Peyer's patch (tissue), 4 donors: ENCODE data around the gene LEUTX. TPM values are rescaled to one million over a fixed set of nuclear protein-coding genes. Genes with fewer than 3 reads are reported as not detected.

ENCODE experiments used
- DNase-seq, 3 donors: peaks; one replicate each; pipeline ENCODE4 v3.0.0-alpha.2; 2017 to 2019
- H3K27ac ChIP-seq, 4 donors: fragments of 200-600 bp; sonication (generic); one replicate each; pipeline ENCODE4 v1.5.1; 2016 to 2019
- H3K27me3 ChIP-seq, 2 donors: fragments of 200-600 bp; sonication (generic); one replicate each; pipeline ENCODE4 v1.5.1; 2019
- H3K36me3 ChIP-seq, 3 donors: fragments of 200-600 bp; sonication (generic); one replicate each; pipeline ENCODE4 v1.5.1; 2016 to 2019
- H3K4me1 ChIP-seq, 4 donors: fragments of 200-600 bp; sonication (generic); one replicate each; pipeline ENCODE4 v1.5.1; 2016 to 2019
- H3K4me3 ChIP-seq, 4 donors: fragments of 200-600 bp; sonication (generic); 1 replicate in 3 of 4; 2 replicates in 1 of 4; pipeline ENCODE4 v1.5.1; 2016 to 2019; ENCODE audit warnings: mild to moderate bottlenecking in 1 of 4
- H3K9me3 ChIP-seq, 4 donors: fragments of 200-600 bp; sonication (generic); one replicate each; pipeline ENCODE4 v1.5.1; 2016 to 2019; ENCODE audit warnings: mild to moderate bottlenecking in 1 of 4
- POLR2A ChIP-seq, 2 donors: fragments of 450-650 bp; IDR thresholded peaks; one replicate each; pipeline ENCODE4 v1.5.1; 2017; ENCODE audit warnings: antibody characterized with exemption in 2 of 2, mild to moderate bottlenecking in 2 of 2, moderate library complexity in 2 of 2
- total RNA-seq, 4 donors: library from RNA; depleted of rRNA; stranded (reverse); fragments of >200 nt; gene quantifications; one replicate each; pipeline ENCODE4 v1.1.0, GENCODE V29; 2016
- TF ChIP-seq, protein P1 (sequence below), 6 experiments: fragments of 450-650 bp in 4 of 6; fragments of 200-600 bp in 2 of 6; sonication (generic) in 1 of 6; IDR thresholded peaks; one replicate each; pipeline ENCODE4 v1.5.1; 2017 to 2019; ENCODE audit warnings: antibody characterized with exemption in 6 of 6, mild to moderate bottlenecking in 3 of 6, moderate library complexity in 1 of 6

The LEUTX gene
- total RNA-seq, 4 donors from 2014 or later, result not detected

DNA sequence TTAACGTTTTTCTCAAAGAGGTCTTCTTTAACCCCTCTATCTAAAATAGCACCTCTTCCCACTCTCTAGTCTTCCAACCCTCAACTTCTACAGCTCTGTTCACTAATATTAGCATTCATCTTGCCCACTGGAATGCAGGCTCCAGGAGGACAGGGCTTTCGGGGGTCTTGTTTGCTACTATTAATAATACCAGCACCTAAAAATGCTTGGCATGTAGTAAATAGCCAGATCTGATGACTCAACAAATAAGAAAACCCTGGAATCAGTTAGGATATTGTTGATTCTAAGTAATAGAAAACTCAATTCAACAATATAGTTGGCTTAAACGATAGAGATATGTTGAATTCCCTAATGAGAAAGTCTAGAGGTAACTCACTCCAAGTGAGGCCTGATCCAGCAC lies 41.1 kb downstream of the LEUTX start:
- DNase-seq, result no peak
- no peak overlapping the region for H3K4me3 ChIP-seq
- no peaks in the 10 kb centered on the region for H3K9me3 ChIP-seq
- TF ChIP-seq, protein P1, sequence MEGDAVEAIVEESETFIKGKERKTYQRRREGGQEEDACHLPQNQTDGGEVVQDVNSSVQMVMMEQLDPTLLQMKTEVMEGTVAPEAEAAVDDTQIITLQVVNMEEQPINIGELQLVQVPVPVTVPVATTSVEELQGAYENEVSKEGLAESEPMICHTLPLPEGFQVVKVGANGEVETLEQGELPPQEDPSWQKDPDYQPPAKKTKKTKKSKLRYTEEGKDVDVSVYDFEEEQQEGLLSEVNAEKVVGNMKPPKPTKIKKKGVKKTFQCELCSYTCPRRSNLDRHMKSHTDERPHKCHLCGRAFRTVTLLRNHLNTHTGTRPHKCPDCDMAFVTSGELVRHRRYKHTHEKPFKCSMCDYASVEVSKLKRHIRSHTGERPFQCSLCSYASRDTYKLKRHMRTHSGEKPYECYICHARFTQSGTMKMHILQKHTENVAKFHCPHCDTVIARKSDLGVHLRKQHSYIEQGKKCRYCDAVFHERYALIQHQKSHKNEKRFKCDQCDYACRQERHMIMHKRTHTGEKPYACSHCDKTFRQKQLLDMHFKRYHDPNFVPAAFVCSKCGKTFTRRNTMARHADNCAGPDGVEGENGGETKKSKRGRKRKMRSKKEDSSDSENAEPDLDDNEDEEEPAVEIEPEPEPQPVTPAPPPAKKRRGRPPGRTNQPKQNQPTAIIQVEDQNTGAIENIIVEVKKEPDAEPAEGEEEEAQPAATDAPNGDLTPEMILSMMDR (IDR thresholded peaks at IDR 0.05), result no peak
- no peak for TF ChIP-seq POLR2A (IDR thresholded peaks at IDR 0.05)
- H3K27me3 ChIP-seq, result no peaks in the 10 kb centered on the region
- H3K4me1 ChIP-seq, result peaks cover 0 to 10% (median 4%) of the 10 kb centered on the region in 4 donors
- H3K36me3 ChIP-seq, result no peaks in the 10 kb centered on the region
- H3K27ac ChIP-seq, result no peak overlapping the region

DNA sequence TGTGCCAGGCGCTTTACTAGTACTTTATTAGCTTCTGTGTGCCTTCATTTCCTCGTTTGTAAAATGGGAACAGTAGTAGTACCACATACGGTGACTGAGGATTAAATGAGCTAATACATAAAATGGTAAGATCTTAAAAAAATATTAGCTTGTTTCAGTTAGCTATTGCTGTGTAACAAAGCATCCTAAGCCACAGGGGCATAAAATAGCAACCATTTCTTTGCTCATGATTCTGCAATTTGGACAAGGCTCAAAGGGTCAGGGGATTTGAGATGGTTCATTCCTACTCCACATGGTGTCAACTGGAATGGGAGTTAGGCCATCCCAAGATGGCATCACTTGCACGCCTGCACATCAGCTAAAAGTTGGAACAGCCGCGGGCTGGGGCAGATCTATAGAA lies 42.0 kb downstream of the LEUTX start:
- DNase-seq, result no peak
- Histone ChIP-seq H3K4me1 (peaks cover 0 to 16% (median 4%) of the 10 kb centered on the region in 4 donors), H3K9me3 (no peaks in the 10 kb centered on the region), H3K36me3 (peaks cover 0 to 6% (median 0%) of the 10 kb centered on the region in 3 donors), H3K27ac (no peak overlapping the region), H3K4me3 (no peak overlapping the region), H3K27me3 (no peaks in the 10 kb centered on the region)
- no peak for TF ChIP-seq POLR2A (IDR thresholded peaks at IDR 0.05)
- TF ChIP-seq, protein P1 (IDR thresholded peaks at IDR 0.05), result no peak

DNA sequence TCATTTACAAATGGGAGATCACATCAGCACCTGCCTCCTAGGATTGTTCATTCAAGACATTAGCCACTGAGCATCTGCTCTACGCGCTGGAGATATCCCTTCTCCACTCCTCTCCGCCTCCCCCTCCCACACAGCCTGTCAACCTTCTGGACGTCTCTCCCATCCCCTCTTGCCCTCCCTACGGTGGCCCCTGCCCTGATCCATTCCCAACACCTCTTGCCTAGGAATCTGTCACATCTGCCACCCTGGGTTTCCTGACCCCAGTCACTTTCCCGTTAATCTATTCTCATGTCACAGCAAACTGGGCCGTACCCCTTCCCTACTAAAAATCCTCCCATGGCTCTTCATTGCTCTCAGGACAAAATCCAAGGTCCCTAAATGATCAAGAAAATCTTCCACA lies 45.0 kb downstream of the LEUTX start:
- no peak for DNase-seq
- Histone ChIP-seq H3K27ac (peak overlapping the region in 3 of 4 donors; percentile 57 to 74 (median 65)), H3K36me3 (peaks cover 0 to 36% (median 0%) of the 10 kb centered on the region in 3 donors), H3K4me1 (peaks cover 0 to 16% (median 4%) of the 10 kb centered on the region in 4 donors), H3K4me3 (peak overlapping the region; percentile 38 to 76 (median 70)), H3K27me3 (no peaks in the 10 kb centered on the region), H3K9me3 (no peaks in the 10 kb centered on the region)
- TF ChIP-seq, protein P1 (IDR thresholded peaks at IDR 0.05), result no peak
- TF ChIP-seq POLR2A (IDR thresholded peaks at IDR 0.05), result no peak

DNA sequence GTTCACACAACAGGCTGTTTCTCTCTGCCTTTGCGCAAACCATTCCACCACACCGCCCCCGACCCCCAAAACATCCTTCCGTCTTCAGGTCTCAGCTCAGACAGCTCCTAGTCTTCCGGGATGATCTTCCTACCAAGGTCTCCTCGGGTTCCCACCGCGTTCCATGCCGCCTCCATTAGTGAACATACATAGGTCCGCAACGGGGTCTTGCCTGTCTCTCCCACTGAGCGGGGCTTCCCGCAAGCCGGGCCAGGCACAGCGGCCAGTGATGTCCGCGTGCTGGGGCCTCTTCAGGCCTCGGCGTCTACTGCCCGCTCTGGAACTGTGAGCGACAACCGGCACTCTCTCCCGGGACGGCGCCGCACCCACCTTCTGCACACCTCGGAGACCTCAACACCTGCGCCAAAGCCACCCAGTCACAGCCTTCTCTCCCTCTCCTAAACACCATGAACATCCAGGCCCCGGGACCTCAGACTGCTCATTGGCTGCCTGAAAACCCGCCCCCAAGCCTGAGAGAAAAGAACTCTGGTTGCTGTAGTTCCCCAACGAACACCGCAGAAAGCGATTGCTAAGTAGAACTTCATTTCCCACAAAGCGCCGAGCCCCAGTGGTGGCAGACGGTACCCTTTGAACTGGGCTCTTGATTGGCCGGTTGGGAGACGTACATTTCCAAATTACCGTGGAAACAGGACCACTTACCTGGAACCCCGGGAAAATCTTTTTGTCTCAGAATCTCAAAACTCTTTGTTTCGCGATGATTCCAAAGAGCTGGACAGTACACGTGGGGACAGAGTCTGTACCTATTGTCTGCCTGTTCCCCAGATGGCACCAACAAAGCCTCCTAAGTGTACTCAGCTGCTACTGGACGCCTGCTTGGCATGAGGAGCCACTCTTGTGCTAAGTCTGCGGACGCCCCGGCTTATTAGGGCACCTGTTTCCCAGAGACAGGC lies 45.8 kb downstream of the LEUTX start:
- H3K27ac ChIP-seq, result peak overlapping the region in 3 of 4 donors; percentile 57 to 74 (median 65)
- DNase-seq, result peak; percentile 85 to 95 (median 92)
- H3K4me3 ChIP-seq, result peak overlapping the region; percentile 38 to 76 (median 70)
- peaks cover 0 to 16% (median 4%) of the 10 kb centered on the region in 4 donors for H3K4me1 ChIP-seq
- no peaks in the 10 kb centered on the region for H3K27me3 ChIP-seq
- H3K36me3 ChIP-seq, result peaks cover 0 to 41% (median 0%) of the 10 kb centered on the region in 3 donors
- TF ChIP-seq, protein P1 (IDR thresholded peaks at IDR 0.05), result peak in 4 of 6 experiments; percentile 18 to 33 (median 24)
- peak in 1 of 2 donors; percentile 43 for TF ChIP-seq POLR2A (IDR thresholded peaks at IDR 0.05)
- no peaks in the 10 kb centered on the region for H3K9me3 ChIP-seq

DNA sequence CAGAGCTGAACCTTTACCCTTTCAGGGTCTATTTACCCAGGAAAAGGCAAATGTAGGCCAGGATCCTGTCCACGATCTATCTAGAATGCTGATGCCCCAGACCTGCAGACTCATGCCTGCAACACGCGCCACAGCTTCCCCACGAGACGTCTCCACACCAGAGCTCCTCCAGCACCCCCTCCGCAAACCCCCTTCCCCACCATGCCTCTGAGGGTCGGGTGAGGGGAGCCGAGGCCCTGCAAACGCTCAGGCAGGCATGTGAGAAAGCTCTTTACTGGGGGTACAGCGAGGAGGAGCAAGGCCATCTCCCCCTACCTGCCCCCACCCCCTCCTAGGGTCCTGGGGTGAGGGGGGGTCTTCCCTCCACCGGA lies 46.4 kb downstream of the LEUTX start:
- Histone ChIP-seq H3K36me3 (peaks cover 0 to 48% (median 0%) of the 10 kb centered on the region in 3 donors), H3K9me3 (no peaks in the 10 kb centered on the region), H3K27me3 (no peaks in the 10 kb centered on the region), H3K27ac (peak overlapping the region in 2 of 4 donors; percentile 63 to 65), H3K4me1 (peaks cover 0 to 16% (median 4%) of the 10 kb centered on the region in 4 donors), H3K4me3 (peak overlapping the region in 1 of 4 donors; percentile 66)
- no peak for TF ChIP-seq POLR2A (IDR thresholded peaks at IDR 0.05)
- TF ChIP-seq, protein P1 (IDR thresholded peaks at IDR 0.05), result no peak
- DNase-seq, result no peak
